GM12891 (cell line): Measurements from ENCODE around the gene EPHA2.

Source experiments
- DNase-seq: peaks from one replicate; pipeline ENCODE4 v3.0.0; 2011; ENCODE audit warnings: low spot score; ENCODE audit not compliant: insufficient read length
- FAIRE-seq: peaks from 2 replicates; lab custom pipeline; 2011; peaks lifted over from hg19 to GRCh38; lab: Jason Lieb, UNC
- PAX5 ChIP-seq: IDR thresholded peaks from 2 replicates; pipeline ENCODE4 v1.6.1; 2011; ENCODE audit warnings: low read length, moderate library complexity, mild to moderate bottlenecking; ENCODE audit not compliant: insufficient read depth, severe bottlenecking
- POLR2A ChIP-seq: IDR thresholded peaks from 2 replicates; pipeline ENCODE4 v1.6.1; 2011; ENCODE audit warnings: low read depth, low read length, control low read depth
- POLR2AphosphoS5 ChIP-seq: IDR thresholded peaks from 2 replicates; pipeline ENCODE4 v1.6.1; 2011; ENCODE audit warnings: low read depth, low read length, control low read depth
- POU2F2 ChIP-seq: IDR thresholded peaks from 2 replicates; pipeline ENCODE4 v1.6.1; 2011; ENCODE audit warnings: low read depth, mild to moderate bottlenecking, control low read depth, low read length, moderate library complexity
- SPI1 ChIP-seq: IDR thresholded peaks from 2 replicates; pipeline ENCODE4 v1.6.1; 2011; ENCODE audit warnings: low read depth, low read length, control low read depth
- TAF1 ChIP-seq: IDR thresholded peaks from 2 replicates; pipeline ENCODE4 v1.6.1; 2011; ENCODE audit warnings: low read depth, low read length, control low read depth

The EPHA2 gene

DNA sequence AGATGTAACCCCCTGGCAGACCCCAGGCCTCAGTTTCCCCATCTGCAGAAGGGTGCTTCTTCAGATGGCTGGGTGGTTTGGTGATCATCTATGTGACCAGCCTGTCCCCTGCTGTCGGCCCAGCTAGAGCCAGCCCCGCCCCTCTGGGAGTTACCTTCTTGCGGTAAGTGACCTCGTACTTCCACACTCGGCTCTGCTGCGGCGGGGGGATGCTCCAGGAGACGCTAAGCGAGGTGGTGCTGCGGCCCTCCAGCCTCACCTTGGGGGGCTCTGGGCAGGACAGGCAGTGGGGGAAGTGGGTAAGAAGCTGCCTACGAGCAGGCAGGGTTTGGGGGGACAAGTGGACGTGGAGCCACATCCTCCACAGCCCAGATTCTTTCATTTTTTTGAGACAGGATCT lies 20.4 kb downstream of the EPHA2 start:
- DNase-seq (no peak), FAIRE-seq (no peak)
- no peak for TF ChIP-seq POLR2AphosphoS5
- TF ChIP-seq POLR2A, result no peak
- no peak for TF ChIP-seq PAX5
- TF ChIP-seq POU2F2, result no peak
- TF ChIP-seq SPI1, result no peak

DNA sequence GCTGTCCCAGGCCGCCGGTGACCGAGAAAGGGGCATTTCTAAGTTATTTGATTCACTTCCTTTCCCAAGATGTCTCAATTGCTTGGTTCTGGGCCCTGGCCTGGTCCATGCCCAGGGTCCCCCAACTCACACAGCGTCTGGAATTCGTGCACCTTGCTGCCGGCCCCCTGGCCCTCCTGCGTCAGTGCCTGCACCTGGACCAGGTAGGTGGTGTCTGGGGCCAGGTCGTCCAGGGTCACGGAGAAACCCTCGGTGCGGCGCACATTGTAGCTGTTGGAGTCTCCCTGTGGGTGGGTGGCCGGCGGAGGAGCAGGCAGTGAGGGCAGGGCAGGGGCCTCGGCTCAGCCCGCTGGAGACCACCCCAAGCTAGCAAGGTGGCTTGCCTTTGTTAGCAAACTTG lies 21.0 kb downstream of the EPHA2 start:
- TF ChIP-seq POLR2AphosphoS5 (no peak), TAF1 (no peak), POU2F2 (no peak), POLR2A (no peak), PAX5 (no peak)

DNA sequence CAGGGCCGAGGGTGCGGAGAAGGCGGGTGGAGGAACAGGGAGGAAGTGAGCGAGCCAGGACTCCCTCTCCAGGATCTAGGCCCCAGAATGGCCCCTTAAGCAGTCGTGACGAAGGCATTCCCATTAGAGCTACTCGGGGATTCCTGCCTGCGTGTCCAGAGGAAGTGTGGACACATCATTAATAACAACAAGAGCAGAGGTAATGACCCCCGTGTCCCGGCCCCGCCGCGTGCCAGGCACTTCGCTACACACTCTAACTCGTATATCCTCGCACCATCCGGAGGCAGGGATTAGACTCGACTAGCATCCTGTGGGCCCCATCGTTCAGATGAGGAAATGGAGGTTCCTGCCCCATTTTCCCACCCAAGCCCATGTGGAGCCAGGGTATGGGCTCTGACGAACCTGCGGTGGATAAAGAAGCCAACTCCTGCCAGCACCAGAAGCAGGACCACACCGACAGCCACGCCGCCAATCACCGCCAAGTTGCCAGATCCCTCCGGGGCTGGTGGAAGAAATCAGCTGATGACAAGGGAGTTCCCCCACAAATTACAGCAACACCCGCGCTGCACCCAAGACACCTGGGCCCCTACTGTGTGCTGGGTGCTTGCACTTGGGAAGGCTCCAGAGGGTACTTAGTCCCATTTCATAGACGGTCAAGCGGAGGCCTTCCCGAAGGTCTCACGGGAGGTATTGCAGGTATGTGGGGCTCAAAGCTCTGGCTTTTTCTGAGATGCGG lies 21.6 kb downstream of the EPHA2 start:
- DNase-seq (no peak), FAIRE-seq (no peak)
- TF ChIP-seq POLR2AphosphoS5 (no peak), POU2F2 (no peak), TAF1 (no peak), POLR2A (no peak), SPI1 (no peak), PAX5 (no peak)

More for the DNA sequence above, 21.0 kb downstream of the EPHA2 start:
- no peak for DNase-seq
- FAIRE-seq, result no peak

DNA sequence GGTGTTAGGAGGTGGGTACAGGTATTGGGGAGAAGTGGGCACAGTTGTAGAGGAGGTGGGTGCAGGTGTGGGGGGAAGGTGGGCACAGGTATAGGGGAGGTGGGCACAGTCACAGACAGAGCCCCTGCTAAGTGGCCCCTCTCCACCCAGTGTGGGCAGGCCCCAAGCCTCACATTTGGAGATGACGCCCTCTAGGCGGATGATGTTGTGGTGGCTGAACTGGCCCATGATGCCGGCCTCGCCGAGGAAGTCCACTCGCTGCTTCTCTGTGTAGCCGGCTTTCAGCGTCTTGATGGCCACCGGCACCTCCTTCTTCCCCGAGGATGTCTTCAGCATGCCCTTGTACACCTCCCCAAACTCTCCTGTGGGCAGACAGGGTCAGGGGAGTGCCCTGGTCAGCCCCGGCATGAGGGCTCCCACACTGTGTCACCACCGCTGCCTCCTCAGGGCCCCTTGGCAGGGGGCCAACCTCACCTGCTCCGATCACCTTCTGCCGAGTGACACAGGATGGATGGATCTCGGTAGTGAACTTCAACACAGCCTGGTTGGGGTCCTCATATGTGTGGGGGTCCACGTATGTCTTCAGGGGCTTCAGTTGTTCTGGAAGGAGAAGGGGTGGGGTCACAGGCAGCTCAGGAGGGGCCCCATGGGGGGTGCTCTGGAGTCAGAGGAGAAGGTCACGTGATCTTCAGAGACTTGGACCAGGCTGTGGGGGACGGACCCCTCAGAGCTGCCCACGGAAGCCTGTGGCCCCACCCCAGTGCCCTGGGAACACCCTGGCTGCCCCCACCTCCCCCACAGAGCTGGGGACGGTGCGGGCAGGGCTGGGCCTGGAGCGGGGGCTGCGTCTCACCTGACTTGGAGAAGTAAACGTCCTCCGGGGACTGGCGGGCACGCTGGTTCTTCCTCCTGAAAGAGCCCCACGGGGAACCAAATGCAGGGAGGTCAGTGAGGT lies 22.6 kb downstream of the EPHA2 start:
- no peak for DNase-seq
- TF ChIP-seq SPI1 (no peak), TAF1 (no peak)
- FAIRE-seq, result no peak

GRCh38 chr1:16132325-16132785 lies 23.5 kb downstream of the EPHA2 start:
- FAIRE-seq (no peak), DNase-seq (no peak)
- no peak for TF ChIP-seq POU2F2

DNA sequence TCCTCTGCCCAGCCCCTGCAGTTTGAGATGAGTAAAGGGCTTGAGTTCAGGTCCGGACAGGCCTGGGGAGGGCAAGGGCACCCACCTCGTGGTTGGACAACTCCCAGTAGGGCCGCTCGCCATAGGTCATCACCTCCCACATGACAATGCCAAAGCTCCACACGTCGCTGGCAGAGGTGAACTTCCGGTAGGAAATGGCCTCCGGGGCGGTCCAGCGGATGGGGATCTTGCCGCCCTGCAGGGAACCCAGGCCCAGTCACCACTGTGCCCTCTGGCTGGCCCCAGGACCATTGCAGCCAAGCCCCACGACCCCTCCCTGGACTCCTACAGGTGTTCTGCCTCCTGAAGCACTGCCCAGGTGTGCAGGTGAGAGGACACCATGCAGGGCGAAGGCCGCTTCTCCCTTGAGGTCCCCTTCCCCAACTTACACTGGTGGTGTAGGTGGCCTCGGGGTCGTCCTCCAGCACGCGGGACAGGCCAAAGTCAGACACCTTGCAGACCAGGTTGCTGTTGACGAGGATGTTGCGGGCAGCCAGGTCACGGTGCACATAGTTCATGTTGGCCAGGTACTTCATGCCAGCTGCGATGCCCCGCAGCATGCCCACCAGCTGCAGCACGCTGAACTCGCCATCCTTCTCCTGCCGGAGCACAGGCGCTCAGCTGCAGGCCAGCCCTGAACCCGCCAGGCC lies 24.1 kb downstream of the EPHA2 start:
- FAIRE-seq (no peak), DNase-seq (no peak)
- TF ChIP-seq TAF1 (no peak), SPI1 (no peak), POLR2AphosphoS5 (no peak), POU2F2 (no peak), PAX5 (no peak), POLR2A (no peak)

- DNase-seq (no peak), FAIRE-seq (no peak)
Observed at GRCh38 chr1:16130827-16131226, 25.0 kb downstream of the EPHA2 start.

DNA sequence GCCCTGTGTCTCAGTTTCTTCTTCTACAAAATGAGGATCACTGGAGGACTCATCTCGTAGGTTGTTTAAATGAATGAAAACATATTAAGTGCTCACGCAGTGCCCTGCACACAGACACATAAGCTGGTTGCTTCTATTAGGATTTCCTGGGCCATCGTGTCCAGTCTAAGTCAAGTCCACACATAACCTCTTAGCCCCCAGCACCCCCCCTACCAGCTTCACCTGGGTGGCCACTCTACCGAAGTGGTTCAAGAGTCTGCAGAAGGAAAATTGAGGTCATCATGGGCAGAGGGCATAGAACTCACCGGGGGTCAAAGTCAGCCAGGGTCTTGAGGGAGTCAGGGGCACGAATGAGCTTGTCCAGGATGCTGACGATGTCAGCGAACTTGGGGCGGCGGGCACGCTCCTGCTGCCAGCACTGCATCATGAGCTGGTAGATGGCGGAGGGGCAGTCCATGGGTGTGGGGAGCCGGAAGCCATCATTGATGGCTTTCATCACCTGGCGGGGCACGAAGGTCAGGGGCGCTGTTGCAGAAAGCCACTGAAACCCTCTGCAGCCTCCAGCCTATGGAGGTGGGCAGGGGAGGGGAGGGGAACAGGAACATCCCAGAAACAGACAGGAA lies 25.8 kb downstream of the EPHA2 start:
- FAIRE-seq, result no peak
- DNase-seq, result no peak
- TF ChIP-seq SPI1 (no peak), TAF1 (no peak), PAX5 (no peak), POU2F2 (no peak)

More at GRCh38 chr1:16130827-16131226, 25.0 kb downstream of the EPHA2 start:
- TF ChIP-seq SPI1 (no peak), PAX5 (no peak), POLR2AphosphoS5 (no peak), TAF1 (no peak)

- DNase-seq (no peak), FAIRE-seq (no peak)
- no peak for TF ChIP-seq POLR2AphosphoS5
- no peak for TF ChIP-seq TAF1
- no peak for TF ChIP-seq POLR2A
- no peak for TF ChIP-seq PAX5
- TF ChIP-seq POU2F2, result no peak
- no peak for TF ChIP-seq SPI1
Observed at GRCh38 chr1:16129316-16129715, 26.6 kb downstream of the EPHA2 start.

DNA sequence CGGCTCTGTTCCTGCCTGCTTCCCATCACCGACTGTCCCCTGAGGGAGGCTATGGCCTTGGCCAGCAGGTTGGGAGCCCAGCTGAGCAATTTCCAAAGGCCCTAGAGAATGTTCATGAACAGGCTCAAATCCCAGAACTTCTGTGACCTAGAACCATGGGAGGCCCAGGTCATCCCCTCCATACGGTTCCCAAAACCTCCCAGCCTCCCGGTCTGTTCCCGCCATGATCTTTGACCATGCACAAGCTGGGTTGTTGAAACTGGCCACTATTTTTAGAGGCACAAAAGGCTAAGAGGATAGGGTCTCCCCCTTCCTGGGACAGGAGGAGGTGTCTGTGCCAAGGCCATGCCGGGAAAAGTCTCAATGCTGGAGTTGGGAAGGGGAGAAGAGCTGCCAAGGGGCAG lies 27.5 kb downstream of the EPHA2 start:
- DNase-seq (no peak), FAIRE-seq (no peak)
- TF ChIP-seq TAF1 (no peak), SPI1 (no peak), POLR2A (no peak), POLR2AphosphoS5 (no peak), PAX5 (no peak), POU2F2 (no peak)
